Measurements from ENCODE around the gene MMEL1.
A peak's percentile ranks its signal among the peaks of the same experiment; 100 is the strongest.
"Not testable (repeated sequence)": the region's sequence is repeated elsewhere in the genome, so short reads cannot be mapped to it uniquely, and the experiment has no call there.

The MMEL1 gene

DNA sequence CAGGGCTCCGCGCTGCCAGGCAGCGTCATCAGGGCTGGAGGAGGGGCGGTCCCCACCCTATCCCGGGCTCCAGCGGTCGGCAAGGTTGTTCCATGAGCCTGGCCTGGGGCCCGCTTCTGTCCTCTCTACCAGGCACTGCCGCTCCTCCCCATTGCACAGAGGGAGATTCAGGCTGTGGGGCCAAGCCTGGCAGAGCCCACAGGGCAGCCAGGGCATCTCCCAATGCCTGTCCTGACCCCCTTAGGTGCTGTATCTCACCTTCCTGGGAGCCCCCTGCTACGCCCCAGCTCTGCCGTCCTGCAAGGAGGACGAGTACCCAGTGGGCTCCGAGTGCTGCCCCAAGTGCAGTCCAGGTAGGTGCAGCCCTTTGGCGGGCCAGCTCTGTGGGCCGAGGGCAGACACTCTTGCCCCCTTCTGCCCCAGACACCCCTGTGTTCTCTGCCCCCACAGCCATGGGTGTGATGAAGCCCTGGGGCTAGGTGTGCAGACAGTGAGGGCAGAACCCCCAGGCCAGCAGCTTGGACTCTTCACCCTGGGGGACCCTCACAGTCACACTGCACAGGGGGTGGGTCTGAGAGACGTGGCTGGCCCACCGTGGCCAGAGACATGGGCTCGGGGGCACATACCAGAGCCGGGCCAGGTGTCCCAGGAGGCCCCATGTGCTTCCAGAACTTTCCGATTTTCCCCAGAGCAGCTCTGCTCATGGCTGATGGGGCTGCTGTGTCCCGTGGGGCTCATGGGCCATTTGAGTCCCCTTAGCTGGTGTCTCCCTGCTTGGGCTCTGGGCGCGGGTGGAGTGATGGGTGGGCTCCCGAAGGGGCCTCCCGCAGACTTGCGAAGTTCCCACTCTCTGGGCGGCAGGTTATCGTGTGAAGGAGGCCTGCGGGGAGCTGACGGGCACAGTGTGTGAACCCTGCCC, 75.1 kb downstream of the MMEL1 start:
- no peak for DNase-seq (ENCODE audit: low spot score)

DNA sequence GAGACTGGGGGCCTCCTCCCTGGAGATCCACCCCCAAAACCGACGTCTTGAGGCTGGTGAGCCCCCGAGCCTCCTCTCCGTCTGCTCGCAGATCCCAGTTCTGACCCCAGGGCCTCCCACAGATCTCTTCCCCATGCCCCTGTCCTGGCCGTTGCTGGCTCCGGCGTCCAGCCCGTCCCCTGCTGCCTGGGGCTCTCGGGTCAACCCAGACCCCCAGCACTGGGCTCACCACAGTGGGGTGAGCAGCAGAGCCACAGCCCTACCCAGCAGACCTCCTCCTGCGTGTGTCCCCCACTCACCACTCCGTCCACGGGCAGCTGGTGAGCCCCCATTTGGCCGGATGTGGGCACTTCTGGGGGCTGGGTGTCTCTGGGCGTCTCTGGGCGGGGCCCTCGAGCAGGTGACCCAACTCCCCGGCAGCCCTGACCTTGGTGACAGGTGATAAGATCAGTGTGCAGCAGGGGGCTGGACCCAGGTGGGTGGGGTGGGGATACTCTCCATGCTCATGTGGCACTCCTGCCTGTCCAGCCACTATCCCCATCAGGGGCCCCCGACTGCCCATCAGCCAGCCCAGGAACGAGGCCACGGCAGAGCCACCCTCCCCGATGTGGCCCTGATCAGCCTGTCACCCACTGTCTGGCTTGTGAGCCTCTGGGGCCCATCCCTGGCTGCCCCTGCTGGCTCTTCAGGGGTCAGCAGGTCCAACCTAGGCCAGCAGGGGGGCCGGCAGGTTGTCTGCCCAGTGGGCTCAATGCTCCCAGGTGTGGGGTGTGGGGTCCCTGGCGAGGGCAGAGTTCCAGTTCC, 75.9 kb downstream of the MMEL1 start:
- DNase-seq (ENCODE audit: low spot score) = no peak

DNA sequence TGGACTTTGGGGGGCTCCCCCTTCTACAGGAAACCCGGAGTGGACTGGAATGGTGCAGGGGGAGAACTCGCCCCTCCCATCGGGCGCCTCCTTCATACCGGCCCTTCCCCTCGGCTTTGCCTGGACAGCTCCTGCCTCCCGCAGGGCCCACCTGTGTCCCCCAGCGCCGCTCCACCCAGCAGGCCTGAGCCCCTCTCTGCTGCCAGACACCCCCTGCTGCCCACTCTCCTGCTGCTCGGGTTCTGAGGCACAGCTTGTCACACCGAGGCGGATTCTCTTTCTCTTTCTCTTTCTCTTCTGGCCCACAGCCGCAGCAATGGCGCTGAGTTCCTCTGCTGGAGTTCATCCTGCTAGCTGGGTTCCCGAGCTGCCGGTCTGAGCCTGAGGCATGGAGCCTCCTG, 76.5 kb downstream of the MMEL1 start, which contains the start of gene TNFRSF14:
TSS of gene TNFRSF14 (plus strand) at position 95 of the 401 bp plus-strand sequence. CDS start at position 389, 294 bp downstream.
- peak; percentile 18 for DNase-seq (ENCODE audit: low spot score)

DNA sequence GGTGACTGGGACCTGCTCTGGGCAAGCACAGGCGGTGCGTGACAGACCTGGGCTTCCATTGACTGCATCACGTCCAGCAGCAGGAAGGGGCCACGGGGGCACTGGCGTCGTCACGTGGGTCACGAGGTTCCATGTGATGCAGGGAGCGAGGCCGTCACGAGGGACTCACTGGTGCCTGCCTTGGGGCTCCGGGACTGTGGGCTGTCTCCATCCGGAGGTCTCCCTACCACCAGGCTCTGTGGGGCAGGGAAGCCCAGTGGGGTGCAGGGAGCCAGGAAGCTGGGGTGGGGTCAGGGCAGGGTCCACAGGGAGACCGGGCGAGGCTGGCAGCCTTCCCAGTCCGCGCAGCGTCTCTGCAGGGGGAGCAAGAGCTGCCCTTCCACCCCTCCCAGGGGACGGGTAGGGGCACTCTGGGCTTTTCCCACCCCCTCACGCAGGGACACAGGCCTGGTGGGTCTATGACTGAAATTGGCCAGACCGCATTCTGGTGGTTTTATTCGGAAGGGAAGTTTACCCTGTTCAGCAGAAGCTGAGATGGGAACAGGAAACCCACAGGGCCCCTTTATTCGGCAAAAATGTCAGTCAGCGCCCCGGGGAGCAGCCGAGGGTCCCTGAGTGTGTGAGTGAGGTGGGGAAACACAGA, 77.1 kb downstream of the MMEL1 start:
- DNase-seq (ENCODE audit: low spot score) = peak; percentile 41

DNA sequence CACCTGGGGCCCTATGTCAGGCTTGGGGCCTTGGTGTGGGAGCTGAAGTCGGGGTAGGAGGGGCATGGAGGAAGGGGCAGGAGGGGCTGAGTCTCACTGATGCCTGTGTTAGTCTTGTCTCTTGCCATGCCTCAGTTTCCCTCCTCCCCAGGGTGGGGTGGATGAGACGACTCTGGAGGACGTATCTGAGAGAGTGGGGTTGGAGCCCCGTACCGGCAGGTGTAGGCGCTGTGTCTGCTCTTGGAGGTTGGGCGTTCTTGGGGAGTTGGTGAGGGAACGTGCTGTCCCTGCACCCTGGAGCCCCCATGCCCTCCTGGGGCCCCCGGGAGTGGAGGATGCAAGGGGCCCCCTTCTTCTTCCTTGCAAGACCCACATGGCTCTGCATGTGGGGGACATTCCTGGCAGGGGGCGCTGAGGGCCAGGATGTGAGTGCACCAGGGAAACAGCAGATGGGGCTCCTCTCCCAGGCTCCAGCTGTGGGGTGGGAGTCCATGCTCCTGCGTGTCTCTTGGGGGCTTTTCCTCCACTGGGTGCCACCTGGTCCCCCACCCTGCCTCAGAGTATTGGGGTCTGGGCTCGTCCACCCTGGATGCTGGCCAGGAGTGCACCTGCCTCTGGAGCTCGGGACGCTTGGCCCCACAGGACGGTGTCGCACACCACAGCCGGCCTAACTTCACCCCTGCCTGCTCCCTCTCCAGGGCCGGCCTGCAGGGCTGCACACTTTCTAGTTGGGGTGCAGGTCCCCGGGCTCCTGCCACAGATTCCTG, 78.0 kb downstream of the MMEL1 start:
- DNase-seq (ENCODE audit: low spot score) = no peak

DNA sequence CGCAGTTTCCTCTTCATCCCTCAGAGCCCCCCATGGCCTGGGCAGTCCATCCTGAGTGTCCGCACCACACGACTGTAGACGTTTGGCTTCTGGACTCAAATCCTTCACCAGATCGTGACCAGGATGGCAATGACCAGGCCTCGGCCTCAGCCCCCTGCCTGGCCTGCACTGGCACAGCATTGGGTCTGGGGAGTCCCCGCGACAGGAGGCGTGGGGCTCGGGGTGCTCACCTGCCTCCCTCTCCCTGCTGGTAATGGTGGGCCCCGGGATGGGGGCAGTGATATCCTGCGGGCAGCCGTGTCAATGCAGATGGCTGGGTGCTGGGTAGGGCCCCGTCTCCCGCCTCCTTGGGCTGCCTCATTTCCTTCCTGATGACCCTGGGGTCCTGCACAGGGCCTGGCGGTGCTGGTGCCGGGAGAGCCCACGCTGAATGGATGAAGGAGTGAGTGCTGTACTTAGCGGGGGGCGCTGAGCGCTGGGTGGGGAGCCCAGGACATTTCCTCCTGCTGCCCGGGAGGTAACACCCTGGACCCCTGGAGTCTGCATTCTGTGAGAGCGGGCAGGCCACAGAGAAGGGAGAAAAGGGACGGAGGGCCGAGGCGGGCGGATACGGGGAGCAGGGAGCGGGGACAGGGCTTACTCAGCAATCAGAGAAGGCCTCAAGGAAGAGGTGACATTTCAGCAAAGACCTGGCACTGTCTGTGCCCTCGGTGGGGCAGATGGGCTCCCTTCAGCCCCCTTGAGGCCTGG, 78.8 kb downstream of the MMEL1 start:
- no peak for DNase-seq (ENCODE audit: low spot score)

DNA sequence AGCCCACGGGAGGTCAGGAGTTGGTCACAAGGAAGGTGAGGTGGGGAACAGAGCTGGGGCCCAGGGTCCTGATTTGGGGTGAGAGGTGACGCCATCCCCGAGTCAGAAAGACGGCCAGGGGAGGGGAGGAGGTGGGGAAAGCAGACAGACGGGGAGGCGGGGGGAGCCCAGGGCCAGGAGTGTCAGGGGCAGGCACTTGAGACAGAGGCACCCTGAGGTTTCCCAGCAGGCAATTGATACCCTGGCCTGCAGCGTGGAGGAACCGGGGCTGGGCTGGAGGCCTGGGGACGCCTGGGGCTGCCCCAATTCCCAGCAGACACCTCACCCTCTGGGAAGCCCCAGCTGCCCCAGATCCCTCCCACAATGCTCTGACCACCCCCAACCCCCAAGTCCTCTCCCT, 79.7 kb downstream of the MMEL1 start:
- not testable (repeated sequence) for DNase-seq (ENCODE audit: low spot score)

DNA sequence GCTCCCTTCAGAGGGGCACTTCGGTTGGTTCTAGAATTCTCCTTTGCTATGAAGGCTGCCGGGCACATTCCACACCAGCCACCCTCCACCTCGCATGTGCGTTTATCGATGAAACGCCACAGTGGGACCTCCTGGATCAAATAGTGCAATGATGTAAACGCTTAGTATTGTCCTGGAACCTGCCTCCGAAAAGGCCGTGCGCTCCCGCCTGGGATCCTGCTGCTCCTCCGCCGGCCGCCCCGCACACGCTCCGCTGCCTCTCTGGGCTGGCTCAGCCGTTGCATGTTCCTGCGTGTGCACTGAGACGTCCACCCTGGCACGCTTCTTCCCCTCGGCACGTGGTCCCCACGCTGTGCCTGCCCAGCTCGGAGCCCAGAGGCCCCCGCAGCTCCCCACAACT, 80.6 kb downstream of the MMEL1 start:
- DNase-seq (ENCODE audit: low spot score) = no peak

DNA sequence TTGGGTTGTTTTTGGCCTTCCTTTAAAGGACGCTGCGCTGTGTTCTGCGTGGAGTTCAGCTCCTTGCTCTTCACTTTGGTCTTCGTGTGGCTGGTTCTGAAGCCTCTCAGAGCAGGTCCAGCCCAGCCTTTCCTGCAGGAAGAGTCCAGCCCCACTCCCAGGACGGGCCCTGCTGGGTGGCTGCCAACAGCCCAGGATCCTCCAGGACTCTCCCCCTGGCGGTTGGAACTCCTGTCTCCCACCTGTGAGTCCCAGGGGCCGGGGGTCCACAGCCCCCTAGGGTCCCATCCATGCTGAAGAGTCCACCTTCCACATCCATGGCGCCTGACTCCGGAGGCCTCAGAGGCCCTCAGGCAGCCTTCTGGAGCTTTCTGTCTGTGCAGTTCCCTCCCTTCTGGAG, 81.3 kb downstream of the MMEL1 start:
- DNase-seq (ENCODE audit: low spot score) = not testable (repeated sequence)

DNA sequence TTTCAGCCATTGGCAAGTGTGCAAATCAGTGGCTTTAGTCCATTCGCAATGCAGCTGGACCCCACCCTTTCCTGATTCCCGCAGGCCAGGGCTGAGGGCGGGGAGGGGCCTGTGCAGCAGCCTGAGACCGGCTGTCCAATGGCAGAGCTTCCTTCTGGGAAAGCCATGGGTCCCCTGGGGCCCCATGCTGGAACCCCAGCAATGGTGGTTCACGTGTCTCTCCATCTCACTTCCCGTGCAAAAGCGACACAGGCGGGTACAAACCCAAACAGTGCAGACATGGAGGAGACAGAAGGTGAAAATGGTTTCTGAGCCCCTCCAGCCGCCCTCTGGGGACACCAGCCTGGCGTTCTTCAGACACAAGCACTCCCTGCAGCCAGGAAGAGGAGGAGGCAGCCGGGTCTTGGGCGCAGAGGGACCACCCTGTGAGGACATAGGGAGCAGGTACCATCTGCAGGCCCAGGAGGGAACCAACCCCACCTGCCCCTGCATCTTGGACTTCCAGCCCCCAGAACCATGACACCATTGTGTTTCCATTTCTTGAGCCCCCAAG, 82.4 kb downstream of the MMEL1 start:
- not testable (repeated sequence) for DNase-seq (ENCODE audit: low spot score)

DNA sequence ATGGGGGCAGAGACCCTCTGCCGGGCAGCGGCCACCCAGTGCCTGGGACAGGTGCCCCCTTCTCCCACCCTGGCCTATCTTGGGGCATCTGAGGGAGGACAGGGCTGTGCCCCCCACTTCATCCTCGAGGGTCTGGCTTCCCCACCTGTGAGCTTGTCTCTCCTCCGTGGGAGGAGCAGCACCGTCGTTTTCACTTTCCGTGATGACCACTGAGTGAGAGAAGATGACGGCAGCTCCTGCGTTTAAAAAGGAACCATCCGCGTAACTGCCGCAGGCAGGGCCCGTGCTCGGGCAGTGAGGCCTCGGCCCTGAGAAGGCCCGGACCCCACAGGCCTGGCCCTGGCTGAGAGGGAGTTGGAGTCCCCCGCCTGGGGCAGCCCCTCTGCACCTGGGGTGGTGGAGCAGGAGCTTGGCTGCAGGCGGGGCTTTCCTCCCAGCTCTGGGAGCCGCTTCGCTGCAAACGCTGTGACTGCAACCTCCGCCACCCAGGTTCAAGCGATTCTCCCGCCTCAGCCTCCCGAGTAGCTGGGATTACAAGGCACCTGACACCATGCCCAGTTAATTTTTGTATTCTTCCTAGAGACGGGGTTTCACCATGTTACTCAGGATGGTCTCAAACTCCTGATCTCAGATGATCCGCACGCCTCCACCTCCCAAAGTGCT, 83.3 kb downstream of the MMEL1 start:
- not testable (repeated sequence) for DNase-seq (ENCODE audit: low spot score)

DNA sequence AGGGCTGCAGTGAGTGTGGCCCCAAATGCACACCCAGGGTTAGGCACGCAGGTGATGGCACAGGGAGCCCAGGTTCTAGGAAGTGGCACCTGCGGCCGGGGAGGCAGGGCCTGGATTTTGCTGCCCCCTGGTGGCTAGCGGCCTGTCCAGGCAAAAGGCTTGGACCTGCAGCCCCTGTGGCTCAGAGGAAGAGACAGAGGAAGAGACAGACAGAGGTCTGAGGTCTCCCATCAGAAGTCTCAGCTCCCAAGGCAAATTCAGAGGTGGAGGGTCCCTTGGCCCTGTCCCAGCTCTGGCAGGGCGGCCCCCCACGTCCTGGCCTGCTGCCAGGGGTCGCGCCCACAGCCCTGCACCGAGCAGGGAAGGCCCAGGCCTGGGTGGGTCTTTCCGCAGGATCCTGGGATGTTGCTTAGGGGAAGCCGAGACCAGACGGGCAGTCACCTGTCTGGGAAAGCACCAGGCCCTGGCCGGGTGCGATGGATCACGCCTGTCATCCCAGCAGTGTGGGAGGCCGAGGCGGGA, 84.7 kb downstream of the MMEL1 start:
- peak; percentile 79 for DNase-seq (ENCODE audit: low spot score)

DNA sequence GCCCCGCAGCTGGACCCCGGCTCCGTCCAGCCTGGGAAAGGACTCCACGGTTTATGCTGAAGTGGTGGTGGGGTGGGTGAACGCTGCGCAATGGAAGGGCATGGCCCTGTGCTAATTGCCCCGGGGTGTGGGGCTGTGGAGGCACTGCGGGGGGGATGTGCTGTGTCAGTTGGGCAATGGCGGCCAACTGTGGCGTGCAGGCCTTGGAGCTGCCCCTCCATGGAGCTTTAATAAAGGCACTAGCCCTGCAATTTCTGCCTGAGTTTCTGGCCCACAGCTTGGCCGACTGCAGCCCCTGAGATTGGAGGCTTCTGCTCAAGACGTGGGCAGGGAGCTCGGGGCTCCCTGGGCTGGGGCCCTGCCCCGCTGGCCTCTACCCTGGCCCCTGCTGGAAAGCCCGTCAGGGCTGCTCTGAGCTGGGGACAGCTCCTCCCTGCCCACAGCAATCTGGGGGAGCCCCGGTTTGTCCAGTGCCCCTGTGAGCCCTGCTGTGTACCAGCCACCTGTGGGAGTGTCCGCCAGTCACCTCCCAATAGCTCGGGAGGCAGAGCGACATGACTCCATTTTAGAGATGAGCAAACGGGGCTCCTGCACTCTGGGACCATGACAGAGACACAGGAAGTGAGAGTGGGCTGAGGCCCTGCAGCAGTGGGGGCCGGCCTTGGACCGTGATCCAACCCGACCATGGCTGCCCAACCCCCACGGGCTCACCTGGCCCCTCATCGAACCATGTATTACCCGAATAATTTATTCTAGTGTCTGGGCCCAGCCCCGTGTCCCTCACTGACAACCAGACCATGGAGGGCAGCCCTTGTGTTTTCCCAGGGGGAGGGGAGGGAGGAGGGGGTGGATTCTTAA, 85.4 kb downstream of the MMEL1 start:
- DNase-seq (ENCODE audit: low spot score) = no peak

DNA sequence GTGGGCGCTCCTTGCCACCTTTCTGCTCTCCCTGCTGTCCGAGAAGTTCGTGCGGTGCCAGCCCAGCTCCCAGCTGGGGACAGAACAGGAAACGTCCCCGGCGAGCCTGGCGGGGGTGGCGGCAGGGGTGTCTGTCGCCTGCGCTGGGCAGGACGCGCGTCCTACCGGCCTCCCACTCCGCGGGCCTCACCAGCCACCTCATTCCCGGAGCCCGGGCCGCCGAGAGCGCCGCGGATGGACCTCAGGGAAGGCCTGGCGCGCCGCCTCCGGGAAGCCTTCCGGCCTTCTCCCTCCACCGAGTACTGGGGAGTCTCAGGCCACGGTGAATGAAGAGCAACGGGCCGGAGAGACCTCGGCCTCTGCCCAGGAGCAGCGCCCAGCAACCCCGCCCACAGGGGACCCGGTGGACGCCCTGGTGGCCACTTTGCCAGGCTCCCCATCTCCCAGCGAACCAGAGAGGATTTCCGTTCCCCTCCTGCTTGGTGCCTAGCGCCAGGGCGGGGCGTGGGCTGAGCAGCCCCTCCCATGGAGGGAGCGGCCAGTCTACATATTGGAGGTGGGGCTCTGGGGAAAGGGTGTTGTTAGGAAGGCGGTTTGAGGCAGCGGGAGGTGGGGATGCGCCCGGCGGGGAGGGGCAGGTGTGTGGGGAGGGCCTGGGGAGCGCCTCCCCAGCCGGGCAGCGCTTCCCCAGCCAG, 86.2 kb downstream of the MMEL1 start:
- no peak for DNase-seq (ENCODE audit: low spot score)

DNA sequence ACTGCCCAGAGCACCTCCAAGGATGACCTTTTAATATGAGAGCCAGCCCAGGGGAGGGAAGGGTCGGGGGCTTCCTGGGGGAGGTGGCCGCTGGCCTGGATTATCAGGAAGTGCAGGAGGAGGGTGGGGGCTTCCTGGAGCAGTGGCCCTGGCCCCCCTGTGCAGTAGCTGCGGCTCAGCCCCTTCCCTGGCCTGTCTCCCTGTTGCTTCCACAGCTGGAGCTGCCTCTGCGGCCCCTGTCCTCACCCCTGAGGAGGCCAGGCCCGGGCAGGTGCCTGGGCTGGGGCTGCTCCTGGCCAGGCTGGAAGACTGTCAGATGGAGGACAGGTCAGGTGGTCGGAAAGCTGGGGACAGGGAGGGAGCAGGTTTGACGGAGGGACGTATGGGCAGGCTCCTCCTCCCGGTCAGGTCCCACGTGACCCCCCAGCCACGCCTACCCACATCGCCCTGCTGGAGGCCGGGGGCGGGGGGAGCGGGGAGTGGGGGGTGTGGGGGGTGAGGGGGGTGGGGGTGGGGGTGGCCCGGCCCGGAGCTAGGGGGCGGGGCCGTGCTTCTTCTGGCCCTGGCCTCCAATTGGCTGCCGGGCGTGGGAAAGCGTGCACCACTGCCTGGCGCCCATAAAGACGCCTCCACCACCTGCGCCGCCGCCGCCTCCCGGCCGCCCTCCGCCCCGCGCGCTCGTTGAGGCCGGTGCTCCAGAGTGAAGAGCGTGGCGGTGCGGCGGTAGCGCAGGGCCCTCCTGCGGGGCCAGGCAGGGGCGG, 86.9 kb downstream of the MMEL1 start:
- DNase-seq (ENCODE audit: low spot score) = peak; percentile 71

DNA sequence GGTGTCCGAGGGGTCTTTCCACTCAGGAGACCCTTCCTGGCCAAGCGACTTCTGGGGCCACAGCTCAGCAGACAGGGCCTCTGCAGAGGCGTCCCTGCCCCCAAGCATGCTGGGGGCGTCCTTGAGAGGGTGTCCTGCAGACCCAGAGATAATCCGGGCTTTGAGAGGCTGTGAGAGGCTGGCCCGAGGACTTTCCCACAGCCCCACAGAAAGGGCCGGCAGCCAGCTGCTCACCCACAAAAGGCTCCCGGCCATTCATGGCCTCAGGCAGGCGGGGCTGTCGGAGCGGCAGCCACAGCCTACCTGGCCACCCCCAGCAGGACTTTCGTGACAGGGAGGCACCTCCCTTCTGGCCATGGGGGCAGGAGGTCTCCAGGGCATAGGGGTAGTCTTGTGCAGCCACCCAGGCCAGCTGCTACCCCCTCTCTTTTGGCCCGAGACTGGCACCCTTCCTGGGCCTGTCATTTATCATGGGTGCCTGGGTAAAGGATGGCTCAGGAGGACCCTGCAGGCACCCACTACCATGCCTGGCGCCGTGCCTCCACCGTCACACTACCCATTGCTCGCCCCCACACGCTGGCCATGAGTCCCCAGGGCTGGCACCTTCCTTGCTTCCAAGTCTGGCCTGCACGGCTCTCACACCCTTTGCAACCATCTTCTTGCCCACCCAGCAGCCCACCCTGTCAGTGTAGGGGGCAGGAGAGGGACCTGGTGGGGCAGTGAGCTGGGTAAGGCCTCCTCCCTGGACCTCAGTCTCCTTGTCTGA, 87.8 kb downstream of the MMEL1 start:
- DNase-seq (ENCODE audit: low spot score) = no peak
